HG03066 (cell line): ENCODE data around the gene NDC1.
"Not testable (repeated sequence)": the region's sequence is repeated elsewhere in the genome, so short reads cannot be mapped to it uniquely, and the experiment has no call there.

Experiments
- ATAC-seq: cut with Tn5 transposase; IDR thresholded peaks from one replicate; pipeline ENCODE4 v1.9.1; 2021; ENCODE audit warnings: low read depth; ENCODE audit not compliant: unreplicated experiment

The NDC1 gene

GRCh38 chr1:53833393-53833792 lies 4.7 kb downstream of the NDC1 start:
- no peak for ATAC-seq

GRCh38 chr1:53826367-53826766 lies 11.7 kb downstream of the NDC1 start:
- ATAC-seq: no peak

- ATAC-seq: no peak
Measured at GRCh38 chr1:53825306-53825705, 12.8 kb downstream of the NDC1 start.

GRCh38 chr1:53822931-53823330 lies 15.2 kb downstream of the NDC1 start:
- ATAC-seq: no peak

GRCh38 chr1:53821380-53821779 lies 16.7 kb downstream of the NDC1 start:
- ATAC-seq: no peak

GRCh38 chr1:53819387-53819786 lies 18.7 kb downstream of the NDC1 start:
- no peak for ATAC-seq

- not testable (repeated sequence) for ATAC-seq
Measured at GRCh38 chr1:53816584-53816983, 21.5 kb downstream of the NDC1 start.

- not testable (repeated sequence) for ATAC-seq
Measured at GRCh38 chr1:53815484-53815883, 22.6 kb downstream of the NDC1 start.

GRCh38 chr1:53811414-53811851 lies 26.7 kb downstream of the NDC1 start:
- ATAC-seq: no peak

- no peak for ATAC-seq
Measured at GRCh38 chr1:53810497-53810896, 27.6 kb downstream of the NDC1 start.

GRCh38 chr1:53810007-53810406 lies 28.1 kb downstream of the NDC1 start:
- no peak for ATAC-seq

- ATAC-seq: no peak
Measured at GRCh38 chr1:53807916-53808315, 30.2 kb downstream of the NDC1 start.

- no peak for ATAC-seq
Measured at GRCh38 chr1:53804791-53805505, 33.1 kb downstream of the NDC1 start.

- ATAC-seq: no peak
Measured at GRCh38 chr1:53804181-53804580, 33.9 kb downstream of the NDC1 start.

GRCh38 chr1:53800621-53801020 lies 37.5 kb downstream of the NDC1 start:
- ATAC-seq: no peak

- no peak for ATAC-seq
Measured at GRCh38 chr1:53799141-53799540, 39.0 kb downstream of the NDC1 start.

GRCh38 chr1:53792806-53793205 lies 45.3 kb downstream of the NDC1 start:
- ATAC-seq: no peak

GRCh38 chr1:53787655-53788054 lies 50.4 kb downstream of the NDC1 start:
- ATAC-seq: no peak

GRCh38 chr1:53783056-53783455 lies 55.0 kb downstream of the NDC1 start:
- ATAC-seq: no peak

- no peak for ATAC-seq
Measured at GRCh38 chr1:53781654-53782053, 56.4 kb downstream of the NDC1 start.

GRCh38 chr1:53777272-53777671 lies 60.8 kb downstream of the NDC1 start:
- ATAC-seq: no peak

GRCh38 chr1:53771648-53772047 lies 66.4 kb downstream of the NDC1 start:
- ATAC-seq: no peak

GRCh38 chr1:53769780-53770179 lies 68.3 kb downstream of the NDC1 start:
- no peak for ATAC-seq
